ENCODE data around the gene MYO15B.

GRCh38 chr17:75587675-75588595 is at the start of gene MYO15B:
- TF ChIP-seq CTCF (IDR thresholded peaks at IDR 0.05), result no peak
- no peak for TF ChIP-seq EZH2 (IDR thresholded peaks at IDR 0.05; ENCODE audit: borderline replicate concordance, insufficient read depth, low read depth, low read length, poor library complexity, severe bottlenecking)
